PC-3 (cell line): ENCODE results near the gene TMEM178B. TPM values are rescaled to one million over a fixed set of nuclear protein-coding genes. Genes with fewer than 3 reads are reported as not detected.

Source experiments
- ATAC-seq: fragments of 200-7000 bp; cut with Tn5 transposase; 2 replicates; pipeline ENCODE4 v1.9.1; 2020; ENCODE audit warnings: mild to moderate bottlenecking, moderate library complexity
- BruUV-seq: library from RNA; stranded (reverse); fragments of 400-500 nt; replicated peaks from 2 replicates; lab custom pipeline; 2021; lab: Mats Ljungman, UMichigan
- CTCF ChIA-PET: fragments of 300-600 bp; sonication (Branson Sonifier 250); formaldehyde crosslinking; loops from one replicate; lab custom pipeline; 2022; ENCODE audit warnings: antibody characterized with exemption; lab: Charles Lee
- POLR2A ChIA-PET: fragments of 300-600 bp; sonication (Branson Sonifier 250); formaldehyde crosslinking; loops from one replicate; lab custom pipeline; 2022; ENCODE audit warnings: antibody characterized with exemption; ENCODE audit not compliant: unreplicated experiment; lab: Charles Lee
- DNase-seq: peaks from one replicate; pipeline ENCODE4 v3.0.0-alpha.2; 2015
- H2AFZ ChIP-seq: fragments of 300-600 bp; sonication (generic); 2 replicates; pipeline ENCODE4 v1.6.0; 2016; ENCODE audit warnings: antibody characterized with exemption, low read length
- H3F3A ChIP-seq: fragments of 300-600 bp; sonication (generic); one replicate; pipeline ENCODE4 v1.6.0; 2017; ENCODE audit warnings: antibody characterized with exemption, low read length, control low read depth, mild to moderate bottlenecking; ENCODE audit not compliant: unreplicated experiment
- H3K27ac ChIP-seq: fragments of 300-600 bp; sonication (generic); 2 replicates; pipeline ENCODE4 v1.5.1; 2016; ENCODE audit warnings: mild to moderate bottlenecking, low read length
- H3K27me3 ChIP-seq: fragments of 300-600 bp; sonication (generic); 2 replicates; pipeline ENCODE4 v1.6.1; 2016; ENCODE audit warnings: low read length, mixed read lengths
- H3K36me3 ChIP-seq: fragments of 300-600 bp; sonication (generic); 2 replicates; pipeline ENCODE4 v1.6.1; 2016; ENCODE audit warnings: low read depth, mixed run types, low read length, mixed read lengths
- H3K4me1 ChIP-seq: fragments of 300-600 bp; sonication (generic); 2 replicates; pipeline ENCODE4 v1.5.1; 2016; ENCODE audit warnings: low read length; ENCODE audit not compliant: insufficient read depth
- H3K4me2 ChIP-seq: fragments of 300-600 bp; sonication (generic); 2 replicates; pipeline ENCODE4 v1.6.0; 2016; ENCODE audit warnings: low read length
- H3K4me3 ChIP-seq: fragments of 300-600 bp; sonication (generic); 2 replicates; pipeline ENCODE4 v1.5.1; 2016; ENCODE audit warnings: mild to moderate bottlenecking, low read length, mixed read lengths
- H3K79me2 ChIP-seq: fragments of 300-600 bp; sonication (generic); 2 replicates; pipeline ENCODE4 v1.6.1; 2017; ENCODE audit warnings: low read length, mixed read lengths
- H3K9ac ChIP-seq: fragments of 300-600 bp; sonication (generic); 2 replicates; pipeline ENCODE4 v1.6.0; 2016; ENCODE audit warnings: mild to moderate bottlenecking, low read length
- H3K9me2 ChIP-seq: fragments of 300-600 bp; sonication (generic); replicated peaks from 2 replicates; pipeline ENCODE4 v1.6.1; 2016; ENCODE audit warnings: mixed run types, low read length, mixed read lengths
- H3K9me3 ChIP-seq: fragments of 300-600 bp; sonication (generic); 2 replicates; pipeline ENCODE4 v1.6.1; 2016; ENCODE audit warnings: low read length, mixed read lengths
- H4K20me1 ChIP-seq: fragments of 300-600 bp; sonication (generic); 2 replicates; pipeline ENCODE4 v1.6.1; 2016; ENCODE audit warnings: low read length, mixed read lengths
- CTCF ChIP-seq: fragments of 300-600 bp; sonication (generic); conservative IDR thresholded peaks from 2 replicates; pipeline ENCODE4 v1.5.1; 2017; ENCODE audit warnings: antibody characterized with exemption, low read depth, mild to moderate bottlenecking, low read length
- EZH2 ChIP-seq: fragments of 300-600 bp; sonication (generic); IDR thresholded peaks from one replicate; pipeline ENCODE4 v1.6.1; 2017; ENCODE audit warnings: antibody characterized with exemption, mild to moderate bottlenecking, low read length; ENCODE audit not compliant: unreplicated experiment
- EZH2phosphoT487 ChIP-seq: fragments of 300-600 bp; sonication (generic); IDR thresholded peaks from 2 replicates; pipeline ENCODE4 v1.6.1; 2018; ENCODE audit warnings: mild to moderate bottlenecking, antibody characterized with exemption, low read length, borderline replicate concordance
- intact Hi-C: fragments of 100-400 bp; cut with micrococcal nuclease; formaldehyde crosslinking; loops from 2 replicates; pipeline ENCODE4 v1.9.0; 2023
- total RNA-seq: library from RNA; depleted of rRNA; stranded (reverse); fragments of >200 nt; gene quantifications from 2 replicates; pipeline ENCODE4 v1.2.3, GENCODE V29; 2014

Gene TMEM178B
- total RNA-seq, 1 experiment from 2014 or later = 0.29 TPM

GRCh38 chr7:141151746-141152145, 77.9 kb downstream of the TMEM178B start:
- Histone ChIP-seq H3K27me3 (peaks cover 10% of the 10 kb centered on the region), H3K27ac (no peak overlapping the region), H3K9me2 (no peaks in the 10 kb centered on the region), H3K4me3 (no peak overlapping the region), H3F3A (no peaks in the 10 kb centered on the region), H3K4me1 (no peaks in the 10 kb centered on the region), H4K20me1 (no peaks in the 10 kb centered on the region), H3K9ac (no peak overlapping the region), H2AFZ (no peak overlapping the region), H3K4me2 (no peak overlapping the region), H3K9me3 (no peaks in the 10 kb centered on the region), H3K79me2 (no peaks in the 10 kb centered on the region), H3K36me3 (no peaks in the 10 kb centered on the region)
- intact Hi-C loops = no loop called here
- no TSS peak for BruUV-seq
- DNase-seq (no peak), ATAC-seq (no peak)
- CTCF ChIA-PET = no interaction called here
- POLR2A ChIA-PET = no interaction called here
- TF ChIP-seq CTCF = no peak

- intact Hi-C loops = no loop called here
- Histone ChIP-seq H4K20me1 (no peaks in the 10 kb centered on the region), H3K9me3 (no peaks in the 10 kb centered on the region), H3K4me3 (no peak overlapping the region), H3K9ac (no peak overlapping the region), H3K4me2 (no peak overlapping the region), H3K36me3 (no peaks in the 10 kb centered on the region), H2AFZ (no peak overlapping the region), H3K79me2 (no peaks in the 10 kb centered on the region), H3K27me3 (peaks cover 11% of the 10 kb centered on the region), H3K9me2 (no peaks in the 10 kb centered on the region), H3F3A (no peaks in the 10 kb centered on the region), H3K4me1 (no peaks in the 10 kb centered on the region), H3K27ac (no peak overlapping the region)
- ChIA-PET CTCF (no interaction called here), POLR2A (no interaction called here)
- no TSS peak for BruUV-seq
- no peak for ATAC-seq
- TF ChIP-seq CTCF (no peak), EZH2 (no peak), EZH2phosphoT487 (no peak)
- no peak for DNase-seq
Observed at GRCh38 chr7:141153231-141153630, 79.4 kb downstream of the TMEM178B start.

- H3K9ac ChIP-seq = no peak overlapping the region
- H3K36me3 ChIP-seq = no peaks in the 10 kb centered on the region
- no peaks in the 10 kb centered on the region for H3K9me3 ChIP-seq
- no peaks in the 10 kb centered on the region for H3K79me2 ChIP-seq
- TF ChIP-seq EZH2 (no peak), EZH2phosphoT487 (no peak), CTCF (no peak)
- no peak overlapping the region for H3K4me3 ChIP-seq
- no peaks in the 10 kb centered on the region for H3K4me1 ChIP-seq
- H3K9me2 ChIP-seq = no peaks in the 10 kb centered on the region
- intact Hi-C loops = no loop called here
- H3K4me2 ChIP-seq = no peak overlapping the region
- no peak overlapping the region for H3K27ac ChIP-seq
- H3K27me3 ChIP-seq = peaks cover 11% of the 10 kb centered on the region
- BruUV-seq = no TSS peak
- no peaks in the 10 kb centered on the region for H4K20me1 ChIP-seq
- CTCF ChIA-PET = interaction anchor here (0.6 kb wide), 1 partner anchor 379 kb away, joined by 4 read pairs; no protein-coding TSS in a partner anchor
- no peak for DNase-seq
- H2AFZ ChIP-seq = no peak overlapping the region
- no peak for ATAC-seq
- no peaks in the 10 kb centered on the region for H3F3A ChIP-seq
- POLR2A ChIA-PET = no interaction called here
Observed at GRCh38 chr7:141154131-141154732, 80.4 kb downstream of the TMEM178B start.
